ENCODE data around the gene LY9.
"Not testable (repeated sequence)": the region's sequence is repeated elsewhere in the genome, so short reads cannot be mapped to it uniquely, and the experiment has no call there.

The LY9 gene

DNA sequence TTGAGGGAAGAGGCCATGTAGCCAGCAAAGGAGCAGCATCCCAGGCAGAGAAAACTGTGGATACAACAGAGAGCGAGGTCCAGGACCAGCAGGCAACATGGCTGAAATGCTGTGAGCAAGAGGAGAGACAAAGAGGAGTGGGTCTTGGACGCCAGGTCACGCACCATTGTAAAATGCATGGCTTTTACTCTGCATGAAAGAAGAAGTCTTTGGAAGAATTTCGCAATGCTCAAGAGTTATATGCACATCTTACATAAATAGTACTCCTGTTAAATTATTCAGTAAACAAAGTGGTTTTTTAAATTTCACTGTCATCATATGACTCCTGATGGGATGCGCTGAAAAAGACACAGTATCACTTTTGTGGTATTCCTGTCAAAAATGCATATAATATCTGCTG, 63.2 kb downstream of the LY9 start:
- no peak for DNase-seq (ENCODE audit: low read depth)
- peaks cover 5% of the 10 kb centered on the region for H3K27me3 ChIP-seq (replicated peaks; ENCODE audit: control insufficient read depth, insufficient read depth, low read length)

DNA sequence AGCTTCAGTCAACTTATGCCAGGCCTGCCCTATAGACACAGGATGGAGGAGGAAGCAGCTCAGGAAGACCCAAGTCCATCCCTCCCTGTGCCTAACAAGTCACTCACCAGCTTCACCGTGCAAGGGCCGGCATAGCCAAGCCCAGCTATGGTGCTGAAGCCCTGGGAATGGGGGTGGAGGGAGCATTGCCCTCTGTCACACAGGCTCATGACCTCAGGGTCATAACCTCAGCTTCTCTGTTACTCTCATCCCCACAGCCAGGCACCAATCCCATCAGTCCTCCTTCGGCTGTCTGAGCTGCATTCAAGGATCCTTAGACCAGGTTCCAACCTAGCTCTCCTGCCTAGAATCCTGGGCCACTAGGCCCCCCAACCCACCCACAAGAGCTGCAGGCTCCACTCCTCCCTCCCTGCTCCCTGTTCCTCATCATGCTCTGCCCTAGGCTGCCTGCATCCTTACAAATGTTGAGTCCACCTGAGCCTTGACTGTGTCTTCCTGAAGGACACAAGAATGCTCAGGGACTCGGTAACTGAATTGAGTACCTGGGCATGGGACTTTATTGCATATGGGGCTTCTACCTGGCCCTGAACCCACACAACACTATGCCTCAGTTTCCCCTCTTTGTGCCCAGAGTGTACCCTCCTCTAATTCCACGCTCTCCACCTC, 65.0 kb downstream of the LY9 start:
- H3K36me3 ChIP-seq (ENCODE audit: control insufficient read depth, insufficient read depth, low read length, severe bottlenecking), result no peaks in the 10 kb centered on the region
- no peak for DNase-seq (ENCODE audit: low read depth)

More for the DNA sequence above, 63.2 kb downstream of the LY9 start:
- Histone ChIP-seq H3K4me3 (ENCODE audit: low read length) (no peak overlapping the region), H3K9me3 (ENCODE audit: control insufficient read depth, low read length) (no peaks in the 10 kb centered on the region), H3K4me1 (ENCODE audit: control insufficient read depth, insufficient read depth, low read length) (no peaks in the 10 kb centered on the region), H3K9ac (ENCODE audit: low read length) (no peak overlapping the region), H3K36me3 (ENCODE audit: control insufficient read depth, insufficient read depth, low read length, severe bottlenecking) (no peaks in the 10 kb centered on the region)

DNA sequence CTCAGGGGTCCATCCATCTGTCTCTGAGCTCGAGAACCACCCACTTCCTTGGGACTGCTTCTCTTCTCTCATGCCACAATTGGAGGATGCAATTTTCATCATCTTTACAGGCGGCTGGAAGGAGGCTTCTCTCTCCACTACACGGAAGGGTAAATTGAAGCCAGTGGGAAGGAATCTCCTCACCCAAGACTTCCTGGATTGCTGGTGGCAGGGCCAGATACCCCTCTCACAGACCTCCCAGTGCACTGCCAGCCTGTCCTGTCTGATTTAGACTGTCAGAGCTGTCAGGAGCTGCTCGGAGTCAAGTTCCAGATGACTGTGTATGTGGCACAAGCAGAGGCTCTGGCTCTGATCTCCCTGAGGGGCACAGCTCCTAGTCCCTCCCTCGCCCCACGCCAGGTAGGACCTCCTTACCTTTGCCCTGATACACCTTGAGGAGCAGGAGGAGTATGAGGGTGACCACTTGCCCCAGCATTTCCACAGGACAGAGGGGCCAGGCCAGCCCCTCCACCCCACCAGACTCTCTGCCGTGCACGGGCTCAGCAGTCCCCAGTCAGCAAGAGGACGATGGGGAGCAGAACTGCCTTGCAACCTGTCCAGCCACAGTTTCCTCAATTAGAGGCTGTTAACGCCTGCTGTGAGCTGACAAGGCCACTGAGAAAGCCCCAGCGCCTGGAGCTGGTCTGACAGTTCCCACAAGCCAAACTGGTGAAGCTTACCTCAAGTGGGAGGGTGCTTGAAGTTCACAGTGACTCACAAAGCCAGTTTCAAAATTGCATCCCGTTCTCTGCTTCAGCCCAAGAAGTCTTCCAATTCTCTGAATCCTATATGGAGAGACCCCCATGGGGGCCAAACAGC, 66.5 kb downstream of the LY9 start, which contains the start of gene CD244:
TSS of gene CD244 (minus strand) at position 685 of the 858 bp plus-strand sequence. CDS start at position 475, 210 bp downstream.
- Histone ChIP-seq H3K9me3 (ENCODE audit: control insufficient read depth, low read length) (no peaks in the 10 kb centered on the region), H3K4me1 (ENCODE audit: control insufficient read depth, insufficient read depth, low read length) (no peaks in the 10 kb centered on the region), H3K36me3 (ENCODE audit: control insufficient read depth, insufficient read depth, low read length, severe bottlenecking) (no peaks in the 10 kb centered on the region), H3K4me3 (ENCODE audit: low read length) (no peak within 1 kb of the TSS), H3K27me3 (replicated peaks; ENCODE audit: control insufficient read depth, insufficient read depth, low read length) (peaks cover 5% of the 10 kb centered on the region), H3K9ac (ENCODE audit: low read length) (no peak within 1 kb of the TSS)
- no peak for DNase-seq (ENCODE audit: low read depth)

More for the DNA sequence above, 65.0 kb downstream of the LY9 start:
- H3K27me3 ChIP-seq (replicated peaks; ENCODE audit: control insufficient read depth, insufficient read depth, low read length), result peaks cover 5% of the 10 kb centered on the region
- H3K4me3 ChIP-seq (ENCODE audit: low read length), result no peak overlapping the region
- H3K4me1 ChIP-seq (ENCODE audit: control insufficient read depth, insufficient read depth, low read length), result no peaks in the 10 kb centered on the region
- H3K9me3 ChIP-seq (ENCODE audit: control insufficient read depth, low read length), result no peaks in the 10 kb centered on the region
- no peak overlapping the region for H3K9ac ChIP-seq (ENCODE audit: low read length)

DNA sequence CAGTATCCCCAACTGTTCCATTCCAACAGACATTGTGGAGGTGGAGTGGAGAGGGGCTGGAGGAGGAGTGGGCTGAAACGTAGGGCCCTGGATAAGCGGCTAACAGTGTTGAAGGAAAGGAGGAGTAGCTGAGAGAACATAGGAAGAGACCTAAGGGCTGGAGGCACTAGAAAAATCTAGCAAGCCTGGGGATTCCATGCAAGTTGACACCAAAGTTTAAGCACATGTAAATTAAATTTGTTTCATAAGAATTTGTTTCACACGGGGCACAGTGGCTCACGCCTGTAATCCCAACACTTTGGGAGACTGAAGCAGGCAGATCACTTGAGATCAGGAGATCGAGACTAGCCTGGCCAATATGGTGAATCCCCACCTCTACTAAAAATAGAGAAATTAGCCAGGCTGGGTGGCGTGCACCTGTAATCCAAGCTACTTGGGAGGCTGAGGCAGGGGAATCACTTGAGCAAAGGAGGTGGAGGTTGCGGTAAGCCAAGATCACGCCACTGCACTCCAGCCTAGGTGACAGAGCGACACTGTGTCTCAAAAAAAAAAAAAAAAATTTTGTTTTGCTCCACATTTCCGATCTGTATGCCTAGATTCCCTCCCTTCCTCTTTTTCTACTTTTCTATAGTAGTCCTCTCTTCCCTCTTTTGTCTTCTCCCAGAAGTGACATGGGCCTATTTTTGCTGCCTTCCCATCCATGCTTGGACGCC, 67.2 kb downstream of the LY9 start:
- H3K9me3 ChIP-seq (ENCODE audit: control insufficient read depth, low read length), result no peaks in the 10 kb centered on the region
- H3K4me3 ChIP-seq (ENCODE audit: low read length), result no peak overlapping the region
- no peaks in the 10 kb centered on the region for H3K36me3 ChIP-seq (ENCODE audit: control insufficient read depth, insufficient read depth, low read length, severe bottlenecking)
- H3K4me1 ChIP-seq (ENCODE audit: control insufficient read depth, insufficient read depth, low read length), result no peaks in the 10 kb centered on the region
- H3K27me3 ChIP-seq (replicated peaks; ENCODE audit: control insufficient read depth, insufficient read depth, low read length), result peaks cover 5% of the 10 kb centered on the region
- DNase-seq (ENCODE audit: low read depth), result no peak
- H3K9ac ChIP-seq (ENCODE audit: low read length), result no peak overlapping the region

GRCh38 chr1:160863774-160864131, 67.8 kb downstream of the LY9 start:
- no peaks in the 10 kb centered on the region for H3K4me1 ChIP-seq (ENCODE audit: control insufficient read depth, insufficient read depth, low read length)
- H3K9ac ChIP-seq (ENCODE audit: low read length), result no peak overlapping the region
- H3K27me3 ChIP-seq (replicated peaks; ENCODE audit: control insufficient read depth, insufficient read depth, low read length), result peaks cover 5% of the 10 kb centered on the region
- DNase-seq (ENCODE audit: low read depth), result no peak
- no peaks in the 10 kb centered on the region for H3K36me3 ChIP-seq (ENCODE audit: control insufficient read depth, insufficient read depth, low read length, severe bottlenecking)
- no peaks in the 10 kb centered on the region for H3K9me3 ChIP-seq (ENCODE audit: control insufficient read depth, low read length)
- no peak overlapping the region for H3K4me3 ChIP-seq (ENCODE audit: low read length)

DNA sequence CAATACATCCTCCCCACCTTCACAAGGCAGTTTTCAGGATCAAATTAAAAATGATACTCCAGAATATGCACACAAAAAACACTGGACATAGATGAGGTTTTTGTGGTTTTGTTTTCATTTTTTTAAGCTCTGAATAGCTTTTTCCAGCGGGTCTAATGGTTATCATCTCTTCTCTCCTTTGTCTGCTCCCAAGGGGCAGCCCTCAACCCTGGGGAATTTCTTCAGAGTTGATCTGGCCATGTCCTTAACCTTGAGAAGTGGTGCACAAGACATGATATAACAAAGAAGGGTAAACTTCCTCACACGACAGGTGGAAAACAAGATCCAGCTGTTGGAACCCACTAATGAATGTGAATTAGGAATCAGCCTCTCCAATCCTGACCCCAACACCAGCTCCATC, 68.2 kb downstream of the LY9 start:
- no peaks in the 10 kb centered on the region for H3K9me3 ChIP-seq (ENCODE audit: control insufficient read depth, low read length)
- no peak for DNase-seq (ENCODE audit: low read depth)
- no peaks in the 10 kb centered on the region for H3K4me1 ChIP-seq (ENCODE audit: control insufficient read depth, insufficient read depth, low read length)
- H3K27me3 ChIP-seq (replicated peaks; ENCODE audit: control insufficient read depth, insufficient read depth, low read length), result peaks cover 5% of the 10 kb centered on the region
- H3K4me3 ChIP-seq (ENCODE audit: low read length), result no peak overlapping the region
- no peaks in the 10 kb centered on the region for H3K36me3 ChIP-seq (ENCODE audit: control insufficient read depth, insufficient read depth, low read length, severe bottlenecking)
- H3K9ac ChIP-seq (ENCODE audit: low read length), result no peak overlapping the region

- DNase-seq (ENCODE audit: low read depth), result no peak
- Histone ChIP-seq H3K36me3 (ENCODE audit: control insufficient read depth, insufficient read depth, low read length, severe bottlenecking) (no peaks in the 10 kb centered on the region), H3K9ac (ENCODE audit: low read length) (no peak overlapping the region)
Observed at GRCh38 chr1:160865337-160865736, 69.4 kb downstream of the LY9 start.

DNA sequence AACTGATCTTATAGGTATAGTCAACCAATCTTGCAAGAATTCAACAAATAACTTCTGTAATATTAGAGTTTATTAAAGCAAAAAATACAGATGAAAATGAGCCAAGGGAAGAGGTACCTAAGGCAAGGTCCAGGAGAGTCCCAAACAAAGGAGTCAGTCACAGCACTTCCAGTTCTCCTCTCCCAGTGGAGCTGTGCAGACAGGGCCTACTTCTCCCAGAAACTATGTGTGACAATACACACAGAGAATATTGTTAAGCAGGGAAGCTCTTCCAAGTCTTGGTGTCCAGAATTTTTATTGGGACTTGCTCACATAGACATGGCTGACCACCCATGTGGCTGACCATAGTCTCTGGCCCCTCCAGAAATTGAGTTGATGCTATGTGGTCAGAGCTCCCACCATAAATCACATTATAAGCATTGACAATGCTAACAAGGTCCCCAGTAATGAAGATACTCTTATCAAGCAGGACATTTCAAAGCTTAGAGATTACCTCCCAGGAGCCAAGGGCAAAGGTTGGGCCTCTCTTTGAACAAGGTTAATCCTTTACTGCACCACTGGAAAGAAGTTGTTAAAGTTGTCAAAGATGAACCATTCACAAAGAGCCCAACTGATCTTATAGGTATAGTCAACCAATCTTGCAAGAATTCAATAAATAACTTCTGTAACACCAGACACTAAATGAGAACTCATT, 70.2 kb downstream of the LY9 start:
- H3K4me3 ChIP-seq (ENCODE audit: low read length), result no peak overlapping the region
- DNase-seq (ENCODE audit: low read depth), result no peak
- H3K27me3 ChIP-seq (replicated peaks; ENCODE audit: control insufficient read depth, insufficient read depth, low read length), result peaks cover 5% of the 10 kb centered on the region
- H3K36me3 ChIP-seq (ENCODE audit: control insufficient read depth, insufficient read depth, low read length, severe bottlenecking), result no peaks in the 10 kb centered on the region
- no peak overlapping the region for H3K9ac ChIP-seq (ENCODE audit: low read length)
- no peaks in the 10 kb centered on the region for H3K4me1 ChIP-seq (ENCODE audit: control insufficient read depth, insufficient read depth, low read length)
- H3K9me3 ChIP-seq (ENCODE audit: control insufficient read depth, low read length), result no peaks in the 10 kb centered on the region

More at GRCh38 chr1:160865337-160865736, 69.4 kb downstream of the LY9 start:
- Histone ChIP-seq H3K27me3 (replicated peaks; ENCODE audit: control insufficient read depth, insufficient read depth, low read length) (peaks cover 5% of the 10 kb centered on the region), H3K4me3 (ENCODE audit: low read length) (no peak overlapping the region), H3K4me1 (ENCODE audit: control insufficient read depth, insufficient read depth, low read length) (no peaks in the 10 kb centered on the region), H3K9me3 (ENCODE audit: control insufficient read depth, low read length) (no peaks in the 10 kb centered on the region)

DNA sequence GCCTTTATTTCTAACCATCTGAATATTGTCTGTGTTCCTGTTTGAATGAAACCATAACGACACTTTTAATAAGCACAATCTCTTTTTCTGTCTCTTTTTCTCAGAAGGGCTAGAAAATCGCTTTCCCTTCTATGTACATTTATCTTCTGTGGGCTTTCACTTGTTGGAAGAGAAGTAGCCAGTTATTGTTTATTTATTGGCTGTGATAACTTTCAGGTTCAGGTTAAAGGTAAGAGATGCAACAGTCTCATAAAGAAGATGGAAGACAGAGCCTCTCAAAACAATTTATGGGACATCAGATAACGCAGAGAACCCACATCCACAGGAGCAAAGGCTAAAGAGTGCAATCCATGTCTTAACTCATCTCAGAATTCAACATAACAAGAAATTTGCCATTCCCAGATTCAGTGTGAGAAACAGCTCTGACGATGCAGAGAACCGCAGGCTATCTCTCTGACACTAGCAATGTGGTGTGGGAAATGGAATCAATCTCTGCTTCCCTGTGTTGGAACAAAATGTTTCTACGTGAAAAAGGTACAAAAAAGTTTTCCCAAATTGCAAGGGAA, 70.8 kb downstream of the LY9 start:
- Histone ChIP-seq H3K4me3 (ENCODE audit: low read length) (no peak overlapping the region), H3K4me1 (ENCODE audit: control insufficient read depth, insufficient read depth, low read length) (no peaks in the 10 kb centered on the region), H3K36me3 (ENCODE audit: control insufficient read depth, insufficient read depth, low read length, severe bottlenecking) (no peaks in the 10 kb centered on the region), H3K9me3 (ENCODE audit: control insufficient read depth, low read length) (no peaks in the 10 kb centered on the region), H3K27me3 (replicated peaks; ENCODE audit: control insufficient read depth, insufficient read depth, low read length) (peaks cover 5% of the 10 kb centered on the region), H3K9ac (ENCODE audit: low read length) (no peak overlapping the region)
- DNase-seq (ENCODE audit: low read depth), result no peak

DNA sequence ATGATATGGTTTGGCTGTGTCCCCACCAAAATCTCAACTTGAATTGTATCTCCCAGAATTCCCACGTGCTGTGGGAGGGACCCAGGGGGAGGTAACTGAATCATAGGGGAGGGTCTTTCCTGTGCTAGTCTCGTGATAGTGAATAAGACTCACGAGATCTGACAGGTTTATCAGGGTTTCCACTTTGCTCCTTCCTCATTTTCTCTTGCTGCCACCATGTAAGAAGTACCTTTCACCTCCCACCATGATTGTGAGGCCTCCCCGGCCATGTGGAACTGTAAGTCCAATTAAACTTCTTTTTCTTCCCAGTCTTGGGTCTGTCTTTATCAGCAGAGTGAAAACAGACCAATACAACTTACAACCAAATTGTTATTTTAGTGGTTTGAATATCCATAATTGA, 71.7 kb downstream of the LY9 start:
- not testable (repeated sequence) for DNase-seq (ENCODE audit: low read depth); H3K9me3 ChIP-seq (ENCODE audit: control insufficient read depth, low read length); H3K4me3 ChIP-seq (ENCODE audit: low read length); H3K36me3 ChIP-seq (ENCODE audit: control insufficient read depth, insufficient read depth, low read length, severe bottlenecking); H3K9ac ChIP-seq (ENCODE audit: low read length); H3K4me1 ChIP-seq (ENCODE audit: control insufficient read depth, insufficient read depth, low read length); H3K27me3 ChIP-seq (replicated peaks; ENCODE audit: control insufficient read depth, insufficient read depth, low read length)

Measured in adipocyte (in vitro differentiated cells).